Measurements from ENCODE around the gene GTPBP10. TPM values are rescaled to one million over a fixed set of nuclear protein-coding genes. Genes with fewer than 3 reads are reported as not detected.

GTPBP10 gene
- total RNA-seq, 1 donor from 2014 or later, result 21.6 TPM

- Mint-ChIP-seq H3K36me3 (ENCODE audit: low read depth) (no peaks in the 10 kb centered on the region), H3K27me3 (ENCODE audit: low read depth) (no peaks in the 10 kb centered on the region), H3K4me3 (peak overlapping the region; percentile 15), H3K9me3 (no peaks in the 10 kb centered on the region), H3K27ac (ENCODE audit: unreplicated experiment) (peak overlapping the region; percentile 7), H3K4me1 (peaks cover 31% of the 10 kb centered on the region)
- TF ChIP-seq CTCF (conservative IDR thresholded peaks at IDR 0.05), result no peak
- DNase-seq (ENCODE audit: low read depth, low spot score), result no peak
Measured at GRCh38 chr7:90407484-90407821, 60.9 kb downstream of the GTPBP10 start.

- no peak overlapping the region for H3K4me3 Mint-ChIP-seq
- no peaks in the 10 kb centered on the region for H3K36me3 Mint-ChIP-seq (ENCODE audit: low read depth)
- TF ChIP-seq CTCF (conservative IDR thresholded peaks at IDR 0.05), result no peak
- no peak for DNase-seq (ENCODE audit: low read depth, low spot score)
- H3K27me3 Mint-ChIP-seq (ENCODE audit: low read depth), result no peaks in the 10 kb centered on the region
- no peak overlapping the region for H3K27ac Mint-ChIP-seq (ENCODE audit: unreplicated experiment)
- no peaks in the 10 kb centered on the region for H3K9me3 Mint-ChIP-seq
- peaks cover 27% of the 10 kb centered on the region for H3K4me1 Mint-ChIP-seq
Measured at GRCh38 chr7:90408142-90408541, 61.6 kb downstream of the GTPBP10 start.

- TF ChIP-seq CTCF (conservative IDR thresholded peaks at IDR 0.05), result no peak
- no peak overlapping the region for H3K27ac Mint-ChIP-seq (ENCODE audit: unreplicated experiment)
- H3K4me1 Mint-ChIP-seq, result peaks cover 16% of the 10 kb centered on the region
- DNase-seq (ENCODE audit: low read depth, low spot score), result no peak
- no peaks in the 10 kb centered on the region for H3K27me3 Mint-ChIP-seq (ENCODE audit: low read depth)
- H3K9me3 Mint-ChIP-seq, result no peaks in the 10 kb centered on the region
- H3K36me3 Mint-ChIP-seq (ENCODE audit: low read depth), result no peaks in the 10 kb centered on the region
- no peak overlapping the region for H3K4me3 Mint-ChIP-seq
Measured at GRCh38 chr7:90409667-90410066, 63.2 kb downstream of the GTPBP10 start.

- no peak for TF ChIP-seq CTCF (conservative IDR thresholded peaks at IDR 0.05)
- Mint-ChIP-seq H3K27me3 (ENCODE audit: low read depth) (no peaks in the 10 kb centered on the region), H3K4me1 (peaks cover 10% of the 10 kb centered on the region), H3K4me3 (no peak overlapping the region), H3K36me3 (ENCODE audit: low read depth) (no peaks in the 10 kb centered on the region), H3K27ac (ENCODE audit: unreplicated experiment) (no peak overlapping the region), H3K9me3 (no peaks in the 10 kb centered on the region)
- no peak for DNase-seq (ENCODE audit: low read depth, low spot score)
Measured at GRCh38 chr7:90411510-90411909, 65.0 kb downstream of the GTPBP10 start.

GRCh38 chr7:90412458-90413184 is 66.1 kb downstream of the GTPBP10 start:
- Mint-ChIP-seq H3K4me1 (peaks cover 3% of the 10 kb centered on the region), H3K27ac (ENCODE audit: unreplicated experiment) (no peak overlapping the region), H3K36me3 (ENCODE audit: low read depth) (no peaks in the 10 kb centered on the region), H3K4me3 (no peak overlapping the region), H3K27me3 (ENCODE audit: low read depth) (no peaks in the 10 kb centered on the region), H3K9me3 (no peaks in the 10 kb centered on the region)
- no peak for DNase-seq (ENCODE audit: low read depth, low spot score)
- peak; percentile 40 for TF ChIP-seq CTCF (conservative IDR thresholded peaks at IDR 0.05)
